K562 (cell line): ENCODE data around the gene TRAK1. TPM values are rescaled to one million over a fixed set of nuclear protein-coding genes. Genes with fewer than 3 reads are reported as not detected.

Experiments used
- ATAC-seq: fragments of 200-7000 bp; cut with Tn5 transposase; 3 replicates; pipeline ENCODE4 v1.9.1; 2020; ENCODE audit warnings: moderate library complexity
- BruUV-seq: library from RNA; stranded (reverse); fragments of 400-500 nt; replicated peaks from 2 replicates; lab custom pipeline; 2021; lab: Mats Ljungman, UMichigan
- CTCF ChIA-PET: fragments of 300-600 bp; formaldehyde crosslinking; extraction: SDS; loops from one replicate; lab custom pipeline; 2021; ENCODE audit warnings: low intra/inter-chr PET ratio; lab: Yijun Ruan, JAX
- POLR2A ChIA-PET: fragments of 300-600, 350-650 bp; sonication (Branson Sonifier 250); formaldehyde crosslinking; extraction: SDS; loops from one replicate; lab custom pipeline; 2021; ENCODE audit warnings: antibody characterized with exemption, inconsistent platforms; lab: Yijun Ruan, JAX
- DNase-seq, 4 experiments: peaks; one replicate each; pipeline versions ENCODE4 v3.0.0 to v3.0.0-alpha.2; 2011 to 2018; ENCODE audit warnings: low spot score in 3 of 4, mixed read lengths in 3 of 4; ENCODE audit errors: extremely low read depth in 1 of 4
- FAIRE-seq: peaks from 2 replicates; lab custom pipeline; 2011; peaks lifted over from hg19 to GRCh38; lab: Jason Lieb, UNC
- H2AFZ ChIP-seq: 2 replicates; pipeline ENCODE4 v1.6.0; 2011; ENCODE audit warnings: low read depth, low read length, control low read depth, inconsistent platforms
- H3K27ac ChIP-seq: fragments of 200-600 bp; 3 replicates; pipeline ENCODE4 v1.8.0; 2011; ENCODE audit warnings: low read depth, mild to moderate bottlenecking, control low read depth, inconsistent platforms, low read length, moderate library complexity, mixed read lengths; ENCODE audit errors: extremely low read depth
- H3K27me3 ChIP-seq, 2 experiments: fragments of 300-600 bp in 1 of 2; 2 replicates in 1 of 2; 3 replicates in 1 of 2; pipeline versions ENCODE4 v1.6.0 to v1.8.0; 2011; ENCODE audit warnings: inconsistent platforms in 2 of 2, low read length in 2 of 2, mild to moderate bottlenecking in 1 of 2, mixed read lengths in 1 of 2, moderate library complexity in 1 of 2; ENCODE audit not compliant: control insufficient read depth in 2 of 2, insufficient read depth in 2 of 2
- H3K36me3 ChIP-seq: fragments of 300-600 bp; 3 replicates; pipeline ENCODE4 v1.8.0; 2011; ENCODE audit warnings: mild to moderate bottlenecking, low read length, inconsistent platforms; ENCODE audit not compliant: control insufficient read depth, insufficient read depth
- H3K4me1 ChIP-seq, 2 experiments: fragments of 200-600 bp in 1 of 2; replicated peaks in 1 of 2; 2 replicates in 1 of 2; 3 replicates in 1 of 2; pipeline versions ENCODE4 v1.5.1 to v1.8.0; 2011; ENCODE audit warnings: inconsistent platforms in 2 of 2, low read length in 2 of 2, mild to moderate bottlenecking in 1 of 2, mixed read lengths in 1 of 2, moderate library complexity in 1 of 2; ENCODE audit not compliant: control insufficient read depth in 2 of 2, insufficient read depth in 2 of 2
- H3K4me2 ChIP-seq: 2 replicates; pipeline ENCODE4 v1.6.1; 2011; ENCODE audit warnings: low read length, control low read depth, inconsistent platforms, mixed read lengths; ENCODE audit not compliant: insufficient read depth
- H3K4me3 ChIP-seq: fragments of 200-600 bp; sonication (generic), shearing (Covaris generic); 2 replicates; pipeline ENCODE4 v1.5.1; 2016; ENCODE audit warnings: control low read depth, inconsistent platforms
- H3K79me2 ChIP-seq: fragments of 200-600 bp; 3 replicates; pipeline ENCODE4 v1.8.0; 2011; ENCODE audit warnings: low read length, inconsistent platforms; ENCODE audit not compliant: control insufficient read depth, insufficient read depth
- H3K9ac ChIP-seq, 2 experiments: 2 replicates each; pipeline versions ENCODE4 v1.6.0 to v1.6.1; 2011; ENCODE audit warnings: low read depth in 2 of 2, low read length in 2 of 2, control low read depth in 1 of 2, inconsistent platforms in 1 of 2, mild to moderate bottlenecking in 1 of 2, mixed read lengths in 1 of 2; ENCODE audit not compliant: insufficient read depth in 1 of 2
- H3K9me1 ChIP-seq: one replicate; pipeline ENCODE4 v1.6.0; 2011; ENCODE audit warnings: inconsistent platforms, mild to moderate bottlenecking, low read length, moderate library complexity; ENCODE audit not compliant: control insufficient read depth, insufficient read depth
- H3K9me3 ChIP-seq: replicated peaks from 2 replicates; pipeline ENCODE4 v1.5.1; 2011; ENCODE audit warnings: low read depth, low read length, inconsistent platforms; ENCODE audit not compliant: control insufficient read depth, insufficient read depth
- H4K20me1 ChIP-seq: replicated peaks from 2 replicates; pipeline ENCODE4 v1.6.1; 2011; ENCODE audit warnings: low read length, inconsistent platforms, mixed read lengths; ENCODE audit not compliant: control insufficient read depth, insufficient read depth
- ARID1B ChIP-seq: fragments of 450-650 bp; IDR thresholded peaks from 2 replicates; pipeline ENCODE4 v1.6.1; 2016; ENCODE audit warnings: antibody characterized with exemption, mild to moderate bottlenecking, inconsistent platforms
- CBFA2T3 ChIP-seq: fragments of 450-650 bp; IDR thresholded peaks from 2 replicates; pipeline ENCODE4 v1.6.1; 2017
- CBX2 ChIP-seq: fragments of 200-600 bp; sonication (generic); IDR thresholded peaks from one replicate; pipeline ENCODE4 v1.6.1; 2012; ENCODE audit warnings: mild to moderate bottlenecking, low read length, inconsistent platforms; ENCODE audit not compliant: insufficient read depth, poor library complexity, severe bottlenecking
- CBX8 ChIP-seq: fragments of 200-600 bp; sonication (generic); IDR thresholded peaks from 2 replicates; pipeline ENCODE4 v1.6.1; 2012; ENCODE audit warnings: borderline replicate concordance, mixed run types, low read depth, mild to moderate bottlenecking, moderate library complexity, mixed read lengths, low read length, control low read depth, inconsistent platforms; ENCODE audit not compliant: poor library complexity, severe bottlenecking; ENCODE audit errors: extremely low read depth
- MNT ChIP-seq, 2 experiments: fragments of 450-650 bp; conservative IDR thresholded peaks; 2 replicates each; pipeline ENCODE4 v1.6.1; 2017; ENCODE audit warnings: mild to moderate bottlenecking in 2 of 2, moderate library complexity in 2 of 2
- PCBP2 ChIP-seq: fragments of 200-400 bp; formaldehyde crosslinking; IDR thresholded peaks from 2 replicates; pipeline ENCODE4 v1.6.1; 2018; ENCODE audit warnings: low read length, low read depth, mild to moderate bottlenecking, moderate library complexity; ENCODE audit not compliant: poor library complexity, severe bottlenecking
- POLR2AphosphoS5 ChIP-seq: IDR thresholded peaks from 2 replicates; pipeline ENCODE4 v1.6.1; 2011; ENCODE audit warnings: mild to moderate bottlenecking, low read depth, low read length, moderate library complexity; ENCODE audit not compliant: control insufficient read depth, insufficient read depth
- POLR3A ChIP-seq: IDR thresholded peaks from 2 replicates; pipeline ENCODE4 v1.6.1; 2011; ENCODE audit warnings: borderline replicate concordance, mild to moderate bottlenecking, moderate library complexity; ENCODE audit not compliant: insufficient read length, insufficient read depth; ENCODE audit errors: extremely low read depth
- TAF15 ChIP-seq: fragments of 200-400 bp; formaldehyde crosslinking; IDR thresholded peaks from 2 replicates; pipeline ENCODE4 v1.6.1; 2017; ENCODE audit warnings: mild to moderate bottlenecking, low read depth, low read length, moderate library complexity
- ZBTB11 ChIP-seq, 3 experiments: fragments of 200-800 bp in 1 of 3; fragments of 250-450 bp in 1 of 3; fragments of 450-650 bp in 1 of 3; sonication (Bioruptor Pico) in 1 of 3; sonication (Bioruptor generic) in 1 of 3; formaldehyde crosslinking in 1 of 3; IDR thresholded peaks; 2 replicates each; pipeline versions ENCODE4 v1.6.1 to v1.8.0; 2016 to 2022; ENCODE audit warnings: mild to moderate bottlenecking in 2 of 3, missing genetic modification characterization in 2 of 3, missing compliant biosample characterization in 1 of 3, moderate library complexity in 1 of 3
- ZBTB17 ChIP-seq: fragments of 450-650 bp; formaldehyde crosslinking; IDR thresholded peaks from 2 replicates; pipeline ENCODE4 v1.4.0; 2020; ENCODE audit warnings: mild to moderate bottlenecking
- ZFP36 ChIP-seq: fragments of 150-350 bp; IDR thresholded peaks from 2 replicates; pipeline ENCODE4 v1.6.1; 2018; ENCODE audit warnings: low read length, low read depth; ENCODE audit not compliant: partially characterized antibody
- ZFPM2 ChIP-seq: fragments of 250-450 bp; sonication (Bioruptor Pico); IDR thresholded peaks from 2 replicates; pipeline ENCODE4 v1.5.1; 2022; ENCODE audit warnings: mild to moderate bottlenecking
- WGBS: fragments of 100-300 bp; shearing (Covaris generic); methylation state at CpG from one replicate; pipeline ENCODE4 v1.1.6; 2016; ENCODE audit warnings: low coverage, mixed read lengths; ENCODE audit not compliant: insufficient coverage; ENCODE audit errors: missing lambda C conversion rate; 5-methylcytosine and 5-hydroxymethylcytosine counted together
- in situ Hi-C: fragments of 300-500 bp; cut with MboI; formaldehyde crosslinking; loops from 4 replicates; pipeline ENCODE4 v1.15.0; 2018; ENCODE audit warnings: inconsistent platforms, mixed read lengths
- intact Hi-C: fragments of 100-400 bp; cut with micrococcal nuclease; formaldehyde crosslinking; loops from 2 replicates; pipeline ENCODE4 v1.14.2; 2022
- polyA plus RNA-seq, 8 experiments: library from polyadenylated mRNA; depleted of rRNA in 4 of 8; stranded (reverse) in 5 of 8; unstranded in 3 of 8; fragments of >200 nt; fragmentation: Nextera tagmentation in 2 of 8; fragmentation: Illumina TruSeq in 1 of 8; extraction: Ambion mirVana in 2 of 8; extraction: Trizol in 1 of 8; gene quantifications; 2 replicates each; pipeline versions ENCODE4 v1.2.1 to v1.2.3, GENCODE V29; 2011 to 2014; ENCODE audit warnings: inconsistent platforms in 1 of 8, missing spikeins in 1 of 8
- total RNA-seq, 7 experiments: library from RNA; depleted of rRNA in 6 of 7; stranded (reverse); fragments of >200 nt in 6 of 7; fragmentation: Illumina TruSeq in 2 of 7; extraction: Trizol in 2 of 7; gene quantifications; 2 replicates each; pipeline versions ENCODE4 v1.2.1 to v1.2.3, GENCODE V29; 2011 to 2021; ENCODE audit warnings: low replicate concordance in 1 of 7
- TF ChIP-seq, protein P1 (sequence below), 2 experiments: fragments of 450-650 bp; IDR thresholded peaks; 2 replicates each; pipeline ENCODE4 v1.6.1; 2016

TRAK1 gene
- total and polyA plus RNA-seq, 9 of the 15 experiments (the other 6 are each of a cell fraction or from before 2014, with no cell fraction given): 5.3 to 28.5 (median 17.5) TPM

GRCh38 chr3:42072831-42073301 lies 18.3 kb upstream of the TRAK1 start:
- ATAC-seq (no peak), FAIRE-seq (no peak), DNase-seq (no peak)
- CTCF ChIA-PET: no interaction called here
- H3K4me3 ChIP-seq: no peak overlapping the region
- no TSS peak for BruUV-seq
- H3K27me3 ChIP-seq: no peaks in the 10 kb centered on the region
- POLR2A ChIA-PET: interaction anchor here (1.3 kb wide), 1 partner anchor 11 kb away, joined by 7 read pairs; no protein-coding TSS in a partner anchor
- in situ Hi-C loops (no loop called here), intact Hi-C loops (no loop called here)
- H3K9ac ChIP-seq: no peak overlapping the region
- no peaks in the 10 kb centered on the region for H3K9me3 ChIP-seq
- peaks cover 10% of the 10 kb centered on the region; the same call in 1 of the 2 replicates for H4K20me1 ChIP-seq
- no peaks in the 10 kb centered on the region for H3K36me3 ChIP-seq
- no peaks in the 10 kb centered on the region for H3K9me1 ChIP-seq
- no peak overlapping the region for H3K27ac ChIP-seq
- peaks cover 29% of the 10 kb centered on the region; the same call in 2 of the 3 replicates for H3K79me2 ChIP-seq
- 56% methylated on average over 7 of the region's 7 CpGs for WGBS
- H3K4me2 ChIP-seq: no peak overlapping the region
- peaks cover 4 to 6% of the 10 kb centered on the region in 2 experiments; a peak in 2 of 5 replicates for H3K4me1 ChIP-seq
- no peak overlapping the region for H2AFZ ChIP-seq
- TF ChIP-seq CBX2: no peak
- TF ChIP-seq ZFPM2 (CRISPR knock-in tag): no peak
- TF ChIP-seq, protein P1, sequence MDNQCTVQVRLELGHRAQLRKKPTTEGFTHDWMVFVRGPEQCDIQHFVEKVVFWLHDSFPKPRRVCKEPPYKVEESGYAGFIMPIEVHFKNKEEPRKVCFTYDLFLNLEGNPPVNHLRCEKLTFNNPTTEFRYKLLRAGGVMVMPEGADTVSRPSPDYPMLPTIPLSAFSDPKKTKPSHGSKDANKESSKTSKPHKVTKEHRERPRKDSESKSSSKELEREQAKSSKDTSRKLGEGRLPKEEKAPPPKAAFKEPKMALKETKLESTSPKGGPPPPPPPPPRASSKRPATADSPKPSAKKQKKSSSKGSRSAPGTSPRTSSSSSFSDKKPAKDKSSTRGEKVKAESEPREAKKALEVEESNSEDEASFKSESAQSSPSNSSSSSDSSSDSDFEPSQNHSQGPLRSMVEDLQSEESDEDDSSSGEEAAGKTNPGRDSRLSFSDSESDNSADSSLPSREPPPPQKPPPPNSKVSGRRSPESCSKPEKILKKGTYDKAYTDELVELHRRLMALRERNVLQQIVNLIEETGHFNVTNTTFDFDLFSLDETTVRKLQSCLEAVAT (IDR thresholded peaks at IDR 0.05): no peak
- no peak for TF ChIP-seq CBFA2T3
- TF ChIP-seq TAF15: no peak
- no peak for TF ChIP-seq POLR3A
- no peak for TF ChIP-seq ZFP36
- no peak for TF ChIP-seq PCBP2
- no peak for TF ChIP-seq POLR2AphosphoS5
- no peak for TF ChIP-seq CBX8
- no peak for TF ChIP-seq ZBTB11 (CRISPR knock-in tag; IDR thresholded peaks at IDR 0.05)
- no peak for TF ChIP-seq ZBTB17 (CRISPR knock-in tag)
- TF ChIP-seq MNT (conservative IDR thresholded peaks at IDR 0.05): no peak
- TF ChIP-seq ARID1B: no peak
